GM23248 (cell line): ENCODE data around the gene KIF5A. TPM values are rescaled to one million over a fixed set of nuclear protein-coding genes. Genes with fewer than 3 reads are reported as not detected.

Experiments used
- DNase-seq: peaks from one replicate; pipeline ENCODE4 v3.0.0-alpha.2; 2015
- H2AFZ ChIP-seq: fragments of 200-600 bp; sonication (generic); 2 replicates; pipeline ENCODE4 v1.6.1; 2016; ENCODE audit warnings: antibody characterized with exemption
- H3F3A ChIP-seq: fragments of 200-600 bp; sonication (generic); 2 replicates; pipeline ENCODE4 v1.6.1; 2016; ENCODE audit warnings: mild to moderate bottlenecking, antibody characterized with exemption, mixed run types; ENCODE audit not compliant: insufficient read depth
- H3K27ac ChIP-seq: fragments of 200-600 bp; sonication (generic); 2 replicates; pipeline ENCODE4 v1.5.1; 2016; ENCODE audit warnings: mild to moderate bottlenecking
- H3K27me3 ChIP-seq: fragments of 200-600 bp; sonication (generic); replicated peaks from 2 replicates; pipeline ENCODE4 v1.6.1; 2016; ENCODE audit warnings: mild to moderate bottlenecking; ENCODE audit not compliant: insufficient read depth
- H3K36me3 ChIP-seq: fragments of 200-600 bp; sonication (generic); 2 replicates; pipeline ENCODE4 v1.6.1; 2016; ENCODE audit warnings: low read depth, mild to moderate bottlenecking
- H3K4me1 ChIP-seq: fragments of 200-600 bp; sonication (generic); 2 replicates; pipeline ENCODE4 v1.6.1; 2016; ENCODE audit warnings: mild to moderate bottlenecking; ENCODE audit not compliant: insufficient read depth
- H3K4me2 ChIP-seq: fragments of 200-600 bp; sonication (generic); one replicate; pipeline ENCODE4 v1.6.1; 2016; ENCODE audit warnings: mild to moderate bottlenecking; ENCODE audit not compliant: unreplicated experiment
- H3K4me3 ChIP-seq: fragments of 200-600 bp; sonication (generic); 2 replicates; pipeline ENCODE4 v1.5.1; 2016; ENCODE audit warnings: mild to moderate bottlenecking
- H3K79me2 ChIP-seq: fragments of 200-600 bp; sonication (generic); 2 replicates; pipeline ENCODE4 v1.6.1; 2016; ENCODE audit warnings: mild to moderate bottlenecking; ENCODE audit not compliant: insufficient read depth
- H3K9ac ChIP-seq: fragments of 200-600 bp; sonication (generic); 2 replicates; pipeline ENCODE4 v1.6.1; 2016; ENCODE audit warnings: mild to moderate bottlenecking
- H3K9me2 ChIP-seq: fragments of 200-600 bp; sonication (generic); 2 replicates; pipeline ENCODE4 v1.6.1; 2016; ENCODE audit warnings: mixed run types, mild to moderate bottlenecking, moderate library complexity; ENCODE audit not compliant: insufficient read depth
- H3K9me3 ChIP-seq: fragments of 200-600 bp; sonication (generic); one replicate; pipeline ENCODE4 v1.6.1; 2017; ENCODE audit warnings: low read depth
- H4K20me1 ChIP-seq: fragments of 200-600 bp; sonication (generic); 2 replicates; pipeline ENCODE4 v1.6.0; 2016; ENCODE audit not compliant: insufficient read depth
- EZH2 ChIP-seq: fragments of 200-600 bp; sonication (generic); IDR thresholded peaks from 2 replicates; pipeline ENCODE4 v1.6.1; 2018; ENCODE audit warnings: antibody characterized with exemption, mild to moderate bottlenecking; ENCODE audit not compliant: insufficient read depth, poor library complexity, severe bottlenecking
- EZH2phosphoT487 ChIP-seq: fragments of 200-600 bp; sonication (generic); IDR thresholded peaks from 2 replicates; pipeline ENCODE4 v1.6.1; 2018; ENCODE audit warnings: antibody characterized with exemption, moderate library complexity, mild to moderate bottlenecking, low read depth; ENCODE audit not compliant: insufficient read depth
- WGBS, 2 experiments: methylation state at CpG; one replicate each; pipeline ENCODE4 v1.1.6; 2015 to 2017; ENCODE audit warnings: low lambda C conversion rate in 2 of 2, low coverage in 1 of 2; ENCODE audit errors: missing lambda C conversion rate in 2 of 2; 5-methylcytosine and 5-hydroxymethylcytosine counted together
- in situ Hi-C: fragments of 300-500 bp; cut with MboI; formaldehyde crosslinking; loops from 2 replicates; pipeline ENCODE4 v1.15.0; 2020
- polyA plus RNA-seq: library from polyadenylated mRNA; unstranded; fragments of >200 nt; fragmentation: Nextera tagmentation; extraction: Ambion mirVana; gene quantifications from 2 replicates; pipeline ENCODE4 v1.2.1, GENCODE V29; 2016
- total RNA-seq: library from RNA; depleted of rRNA; stranded (reverse); fragments of >200 nt; shearing (Covaris generic); gene quantifications from 2 replicates; pipeline ENCODE4 v1.2.3, GENCODE V29; 2014

KIF5A gene
- total and polyA plus RNA-seq, 2 experiments from 2014 or later: 0.11 to 0.18 TPM

- Histone ChIP-seq H3K4me3 (no peak overlapping the region), H3K9me3 (no peaks in the 10 kb centered on the region), H3K9ac (no peak overlapping the region), H3K27me3 (no peaks in the 10 kb centered on the region), H3K27ac (no peak overlapping the region), H3K79me2 (peaks cover 40% of the 10 kb centered on the region), H2AFZ (no peak overlapping the region), H3F3A (peaks cover 9% of the 10 kb centered on the region), H3K36me3 (peaks cover 55% of the 10 kb centered on the region), H3K4me1 (no peaks in the 10 kb centered on the region), H3K4me2 (no peak overlapping the region), H4K20me1 (no peaks in the 10 kb centered on the region), H3K9me2 (no peaks in the 10 kb centered on the region)
- DNase-seq: no peak
- 89 to 100% methylated on average over 1 of the region's 1 CpG for WGBS, 2 experiments
- TF ChIP-seq EZH2 (no peak), EZH2phosphoT487 (no peak)
- in situ Hi-C loops: no loop called here
Observed at GRCh38 chr12:57536597-57536942, 13.3 kb upstream of the KIF5A start.

GRCh38 chr12:57539134-57539768 lies 10.6 kb upstream of the KIF5A start:
- no peak for DNase-seq
- Histone ChIP-seq H3K27ac (no peak overlapping the region), H3K4me1 (peaks cover 8% of the 10 kb centered on the region; the same call in 1 of the 2 replicates), H3K4me2 (no peak overlapping the region), H4K20me1 (no peaks in the 10 kb centered on the region), H3K9ac (no peak overlapping the region), H3K9me2 (no peaks in the 10 kb centered on the region), H3K9me3 (no peaks in the 10 kb centered on the region), H3F3A (no peaks in the 10 kb centered on the region; the same call in 1 of the 2 replicates), H3K4me3 (no peak overlapping the region), H3K27me3 (no peaks in the 10 kb centered on the region), H3K79me2 (peaks cover 66% of the 10 kb centered on the region), H3K36me3 (peaks cover 38% of the 10 kb centered on the region), H2AFZ (no peak overlapping the region)
- WGBS, 2 experiments: 75 to 79% methylated on average over 5 of the region's 5 CpGs
- in situ Hi-C loops: no loop called here
- no peak for TF ChIP-seq EZH2phosphoT487
- TF ChIP-seq EZH2: no peak

GRCh38 chr12:57541001-57541400 lies 8.8 kb upstream of the KIF5A start:
- Histone ChIP-seq H3K9me3 (no peaks in the 10 kb centered on the region), H3K4me3 (no peak overlapping the region), H3K27me3 (no peaks in the 10 kb centered on the region), H3K27ac (no peak overlapping the region), H3F3A (no peaks in the 10 kb centered on the region; the same call in 1 of the 2 replicates), H3K9me2 (no peaks in the 10 kb centered on the region), H3K9ac (no peak overlapping the region), H3K4me1 (peaks cover 19% of the 10 kb centered on the region), H3K4me2 (no peak overlapping the region), H4K20me1 (no peaks in the 10 kb centered on the region), H3K79me2 (peaks cover 83% of the 10 kb centered on the region), H2AFZ (no peak overlapping the region), H3K36me3 (peaks cover 32% of the 10 kb centered on the region)
- 46 to 56% methylated on average over 2 of the region's 2 CpGs for WGBS, 2 experiments
- no peak for DNase-seq
- in situ Hi-C loops: no loop called here
- TF ChIP-seq EZH2phosphoT487 (no peak), EZH2 (no peak)

- no peak for DNase-seq
- Histone ChIP-seq H3K9ac (no peak overlapping the region), H3K9me3 (no peaks in the 10 kb centered on the region), H4K20me1 (no peaks in the 10 kb centered on the region), H3K79me2 (peaks cover 90% of the 10 kb centered on the region), H3K4me1 (peaks cover 21% of the 10 kb centered on the region), H3K4me3 (no peak overlapping the region), H3K27me3 (no peaks in the 10 kb centered on the region), H3F3A (no peaks in the 10 kb centered on the region), H3K27ac (no peak overlapping the region), H3K9me2 (no peaks in the 10 kb centered on the region), H3K4me2 (no peak overlapping the region), H3K36me3 (peaks cover 32% of the 10 kb centered on the region), H2AFZ (no peak overlapping the region)
- no peak for TF ChIP-seq EZH2
- TF ChIP-seq EZH2phosphoT487: no peak
- 98 to 100% methylated on average over 2 of the region's 2 CpGs for WGBS, 2 experiments
- in situ Hi-C loops: no loop called here
Observed at GRCh38 chr12:57541717-57542116, 8.1 kb upstream of the KIF5A start.
